Spinal cord (tissue), 10 donors: ENCODE data around the gene TMEM63B. TPM values are rescaled to one million over a fixed set of nuclear protein-coding genes. Genes with fewer than 3 reads are reported as not detected.

Experiments
- DNase-seq, 6 donors: peaks; one replicate each; pipeline versions ENCODE4 v3.0.0 to v3.0.0-alpha.2; 2013 to 2015; ENCODE audit warnings: low spot score in 6 of 6, low read depth in 4 of 6
- H3K27ac ChIP-seq: one replicate; pipeline ENCODE4 v1.5.1; 2013; ENCODE audit warnings: low read depth, low read length, control low read depth
- H3K27me3 ChIP-seq: one replicate; pipeline ENCODE4 v1.6.1; 2013; ENCODE audit warnings: low read length; ENCODE audit not compliant: control insufficient read depth, insufficient read depth
- H3K36me3 ChIP-seq: one replicate; pipeline ENCODE4 v1.6.1; 2013; ENCODE audit warnings: low read length; ENCODE audit not compliant: control insufficient read depth, insufficient read depth
- H3K4me1 ChIP-seq: one replicate; pipeline ENCODE4 v1.6.1; 2013; ENCODE audit warnings: low read length; ENCODE audit not compliant: control insufficient read depth, insufficient read depth
- H3K4me3 ChIP-seq: one replicate; pipeline ENCODE4 v1.5.1; 2013; ENCODE audit warnings: low read depth, low read length, control low read depth
- H3K9me3 ChIP-seq: one replicate; pipeline ENCODE4 v1.6.1; 2013; ENCODE audit warnings: low read length; ENCODE audit not compliant: control insufficient read depth, insufficient read depth
- WGBS: methylation state at CpG from one replicate; pipeline ENCODE4 v1.1.5; 2013; ENCODE audit warnings: missing lambda C conversion rate; ENCODE audit not compliant: insufficient coverage; 5-methylcytosine and 5-hydroxymethylcytosine counted together
- polyA plus RNA-seq, 2 donors: library from polyadenylated mRNA; unstranded; fragments of 120-200 nt; gene quantifications; one replicate each; pipeline ENCODE4 v1.2.1, GENCODE V29; 2013; ENCODE audit not compliant: insufficient read length in 2 of 2
- total RNA-seq, 2 donors: library from RNA; depleted of rRNA in 1 of 2; stranded (reverse); fragments of 120-200 nt in 1 of 2; fragments of >200 nt in 1 of 2; gene quantifications; one replicate each; pipeline versions ENCODE4 v1.2.3 to v1.2.4, GENCODE V29; 2013 to 2014
- donor health status: healthy.

The TMEM63B gene
- total and polyA plus RNA-seq, 4 donors, result 29.2 to 104 (median 67.0) TPM

- DNase-seq, result no peak
- no peak overlapping the region for H3K27ac ChIP-seq
- no peak overlapping the region for H3K4me3 ChIP-seq
- H3K36me3 ChIP-seq, result peaks cover 41% of the 10 kb centered on the region
- no peaks in the 10 kb centered on the region for H3K9me3 ChIP-seq
- WGBS, result 100% methylated on average over 1 of the region's 5 CpGs
- peaks cover 5% of the 10 kb centered on the region for H3K4me1 ChIP-seq
- H3K27me3 ChIP-seq, result no peaks in the 10 kb centered on the region
These were observed 11.5 kb upstream of the TMEM63B start for GRCh38 chr6:44115866-44116265.

- no peaks in the 10 kb centered on the region for H3K9me3 ChIP-seq
- DNase-seq, result no peak
- no peak overlapping the region for H3K4me3 ChIP-seq
- H3K36me3 ChIP-seq, result peaks cover 33% of the 10 kb centered on the region
- H3K27ac ChIP-seq, result no peak overlapping the region
- H3K27me3 ChIP-seq, result no peaks in the 10 kb centered on the region
- peaks cover 10% of the 10 kb centered on the region for H3K4me1 ChIP-seq
- 67% methylated on average over 1 of the region's 4 CpGs for WGBS
These were observed 10.5 kb upstream of the TMEM63B start for GRCh38 chr6:44116641-44117382.

DNA sequence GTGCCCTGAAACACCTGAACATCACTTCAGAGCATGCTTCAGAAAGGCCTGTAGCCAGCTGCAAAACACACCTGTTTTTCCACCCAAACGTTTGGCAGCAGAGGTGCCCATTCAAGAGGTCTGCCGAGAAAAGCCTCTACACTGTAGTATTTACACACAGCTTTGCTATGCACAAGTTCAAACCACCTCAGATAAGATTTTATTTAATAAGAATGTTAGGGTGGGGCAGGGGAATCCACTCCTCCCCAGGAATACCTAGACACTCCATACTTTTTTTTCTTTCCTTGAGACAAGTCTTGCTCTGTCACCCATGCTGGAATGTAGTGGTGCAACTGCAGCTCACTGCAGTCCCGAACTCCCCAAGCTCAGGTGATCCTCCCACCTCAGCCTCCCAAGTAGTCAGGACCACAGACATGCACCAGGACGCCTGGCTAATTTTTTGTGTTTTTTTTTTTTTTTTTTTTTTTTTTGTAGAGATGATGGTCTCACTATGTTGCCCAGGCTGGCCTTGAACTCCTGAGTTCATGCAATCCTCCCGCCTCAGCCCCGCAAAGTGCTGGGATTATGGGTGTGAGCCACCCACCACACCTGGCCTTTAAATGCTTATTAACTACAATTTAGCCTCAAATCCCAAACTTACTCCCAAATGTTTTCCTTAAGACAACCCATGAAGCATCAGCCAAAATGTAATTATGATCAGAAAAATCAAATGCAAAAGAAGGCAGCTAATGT is 9.8 kb upstream of the TMEM63B start:
- WGBS, result 80% methylated on average over 1 of the region's 6 CpGs
- Histone ChIP-seq H3K4me1 (peaks cover 14% of the 10 kb centered on the region), H3K27ac (no peak overlapping the region)

GRCh38 chr6:44119704-44120262 is 7.6 kb upstream of the TMEM63B start:
- DNase-seq, result no peak
- Histone ChIP-seq H3K27ac (no peak overlapping the region), H3K4me3 (no peak overlapping the region), H3K36me3 (peaks cover 12% of the 10 kb centered on the region), H3K9me3 (no peaks in the 10 kb centered on the region), H3K27me3 (no peaks in the 10 kb centered on the region), H3K4me1 (peaks cover 12% of the 10 kb centered on the region)
- WGBS, result 48% methylated on average over 4 of the region's 5 CpGs

More for the DNA sequence above, 9.8 kb upstream of the TMEM63B start:
- H3K36me3 ChIP-seq, result peaks cover 29% of the 10 kb centered on the region
- no peaks in the 10 kb centered on the region for H3K9me3 ChIP-seq
- no peak overlapping the region for H3K4me3 ChIP-seq
- no peak for DNase-seq
- no peaks in the 10 kb centered on the region for H3K27me3 ChIP-seq

DNA sequence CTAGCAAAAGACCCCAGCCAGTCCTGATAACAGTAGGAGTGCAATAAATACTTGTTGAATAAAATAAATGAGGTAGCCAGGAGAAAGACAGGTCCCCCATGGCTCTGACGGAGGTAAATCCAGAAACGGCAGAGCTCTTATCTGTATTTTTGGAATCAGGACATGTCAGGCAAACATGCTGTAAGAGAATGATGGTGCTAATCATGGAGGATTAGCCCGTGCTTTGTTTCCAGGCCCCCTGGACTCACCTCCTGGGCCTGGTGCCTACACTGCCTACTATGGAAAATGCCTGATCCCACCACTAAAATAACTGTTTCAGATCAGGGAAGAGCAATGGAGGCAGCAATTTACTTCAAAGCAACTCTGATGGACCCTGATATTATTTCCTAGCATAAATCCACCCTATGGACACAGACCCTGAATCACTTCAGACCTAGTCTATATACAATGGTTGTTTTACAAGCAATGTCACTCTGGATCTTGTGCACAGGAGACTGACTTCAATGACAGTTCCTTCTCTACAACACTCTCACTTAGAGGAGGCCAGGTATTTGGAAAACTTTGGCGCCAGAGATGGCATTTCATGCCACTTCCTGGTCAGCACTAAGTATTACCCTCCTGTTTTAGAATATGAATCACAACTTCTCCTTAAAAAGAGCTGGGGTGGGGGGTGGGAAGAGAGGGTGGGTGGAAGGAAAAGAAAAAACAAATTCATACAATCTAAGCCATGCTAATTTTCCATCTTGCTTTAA is 6.5 kb upstream of the TMEM63B start:
- no peaks in the 10 kb centered on the region for H3K9me3 ChIP-seq
- no peak overlapping the region for H3K27ac ChIP-seq
- DNase-seq, result no peak
- peaks cover 1% of the 10 kb centered on the region for H3K36me3 ChIP-seq
- no peak overlapping the region for H3K4me3 ChIP-seq
- no peaks in the 10 kb centered on the region for H3K27me3 ChIP-seq
- WGBS, result 46% methylated on average over 3 of the region's 4 CpGs
- H3K4me1 ChIP-seq, result peaks cover 16% of the 10 kb centered on the region

DNA sequence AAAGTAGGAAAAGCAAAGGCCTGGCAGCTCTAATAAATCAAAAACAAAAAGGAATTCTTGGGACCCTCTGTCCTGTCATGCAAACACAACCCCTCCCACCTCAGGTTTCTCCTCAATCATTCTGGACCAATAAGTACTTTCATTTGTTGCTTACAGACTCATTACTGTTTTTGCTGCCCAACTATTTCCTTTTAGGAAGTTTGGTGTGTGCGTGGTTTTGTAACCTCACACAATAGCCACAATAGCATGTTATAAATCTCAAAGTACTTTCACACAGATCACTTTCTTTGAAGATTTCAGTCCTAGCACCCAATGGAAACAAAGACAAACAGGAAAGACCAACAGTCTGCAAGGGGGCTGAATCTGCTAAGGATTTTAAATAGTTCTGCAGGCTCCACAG is 4.6 kb upstream of the TMEM63B start:
- H3K27ac ChIP-seq, result peak overlapping the region; percentile 22

GRCh38 chr6:44123544-44123943 is 3.8 kb upstream of the TMEM63B start:
- peaks cover 24% of the 10 kb centered on the region for H3K4me1 ChIP-seq
- no peaks in the 10 kb centered on the region for H3K9me3 ChIP-seq
- peak overlapping the region; percentile 22 for H3K27ac ChIP-seq
- no peaks in the 10 kb centered on the region for H3K27me3 ChIP-seq
- DNase-seq, result no peak
- H3K4me3 ChIP-seq, result no peak overlapping the region
- H3K36me3 ChIP-seq, result no peaks in the 10 kb centered on the region
- no CpG with 5 or more reads among the region's 2 CpGs for whole genome bisulfite sequencing

More for the DNA sequence above, 4.6 kb upstream of the TMEM63B start:
- Histone ChIP-seq H3K4me1 (peaks cover 18% of the 10 kb centered on the region), H3K27me3 (no peaks in the 10 kb centered on the region), H3K9me3 (no peaks in the 10 kb centered on the region), H3K36me3 (no peaks in the 10 kb centered on the region), H3K4me3 (no peak overlapping the region)
- no CpG with 5 or more reads among the region's 1 CpG for WGBS
- DNase-seq, result peak in 2 of 6 donors; percentile 16 to 74

DNA sequence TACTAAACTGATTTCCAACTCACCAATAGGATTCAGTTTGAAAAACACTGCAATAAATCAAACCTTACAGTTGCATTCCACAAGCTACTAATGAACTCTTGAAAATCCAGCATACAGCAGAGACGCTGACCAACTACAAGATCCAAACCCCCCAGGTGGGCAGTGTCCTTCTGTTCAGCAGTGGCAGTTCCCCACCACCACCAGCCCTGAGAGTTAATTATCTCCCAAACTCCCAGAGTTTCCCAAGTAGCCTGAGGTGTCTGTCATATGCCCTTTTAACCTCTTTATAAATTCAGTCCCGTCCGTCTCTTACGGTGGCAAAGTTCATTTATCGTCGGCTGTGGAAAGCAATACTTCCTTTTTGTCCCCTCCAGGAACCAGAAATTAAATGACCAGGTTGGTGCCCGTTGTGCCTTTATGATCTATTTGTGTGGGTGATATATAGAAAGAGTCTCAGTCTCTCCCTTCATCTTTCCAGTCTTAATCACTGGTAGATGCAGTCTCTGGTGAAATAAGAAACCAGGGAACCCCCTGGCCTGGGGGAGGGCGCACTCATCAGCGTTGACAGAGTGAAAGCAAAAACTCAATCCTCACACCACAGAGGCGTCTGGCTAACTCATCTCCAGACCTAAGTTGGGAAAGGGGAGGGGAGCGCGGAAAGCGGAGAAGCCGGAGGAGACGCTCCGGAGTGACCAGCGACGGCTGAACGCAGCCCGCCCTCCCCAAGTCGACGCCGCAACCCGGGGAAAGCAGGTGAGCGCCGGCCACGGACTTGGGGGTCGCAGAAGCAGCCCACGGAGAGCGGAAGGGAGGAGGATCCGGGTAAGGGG is 819 bp upstream of the TMEM63B start:
- 2% methylated on average over 14 of the region's 31 CpGs for WGBS
- H3K27ac ChIP-seq, result peak overlapping the region; percentile 89
- H3K4me1 ChIP-seq, result peaks cover 25% of the 10 kb centered on the region
- DNase-seq, result peak in 3 of 6 donors; percentile 32 to 65 (median 62)
- H3K36me3 ChIP-seq, result peaks cover 2% of the 10 kb centered on the region
- H3K27me3 ChIP-seq, result no peaks in the 10 kb centered on the region
- peak overlapping the region; percentile 91 for H3K4me3 ChIP-seq
- no peaks in the 10 kb centered on the region for H3K9me3 ChIP-seq
